HG03521 (cell line): ENCODE data around the gene LIN37.
"Not testable (repeated sequence)": the region's sequence is repeated elsewhere in the genome, so short reads cannot be mapped to it uniquely, and the experiment has no call there.

Experiments
- ATAC-seq: cut with Tn5 transposase; IDR thresholded peaks from one replicate; pipeline ENCODE4 v1.9.1; 2021; ENCODE audit warnings: mild to moderate bottlenecking, moderate library complexity; ENCODE audit not compliant: unreplicated experiment

Gene LIN37

DNA sequence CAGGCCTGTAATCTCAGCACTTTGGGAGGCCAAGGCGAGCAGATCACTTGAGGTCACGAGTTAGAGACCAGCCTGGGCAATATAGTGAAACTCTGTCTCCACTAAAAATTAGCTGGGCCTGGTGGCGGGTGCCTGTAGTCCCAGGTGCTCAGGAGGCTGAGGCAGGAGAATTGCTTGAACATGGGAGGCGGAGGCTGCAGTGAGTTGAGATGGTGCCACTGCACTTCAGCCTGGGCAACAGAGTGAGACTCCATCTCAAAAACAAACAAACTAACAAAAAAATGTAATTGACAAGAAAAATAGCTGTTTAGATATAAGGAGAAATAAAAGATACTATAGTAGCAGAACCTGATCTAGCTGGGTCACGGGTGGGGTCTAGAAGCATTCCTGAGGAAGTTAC is 24.0 kb downstream of the LIN37 start:
- ATAC-seq: not testable (repeated sequence)

DNA sequence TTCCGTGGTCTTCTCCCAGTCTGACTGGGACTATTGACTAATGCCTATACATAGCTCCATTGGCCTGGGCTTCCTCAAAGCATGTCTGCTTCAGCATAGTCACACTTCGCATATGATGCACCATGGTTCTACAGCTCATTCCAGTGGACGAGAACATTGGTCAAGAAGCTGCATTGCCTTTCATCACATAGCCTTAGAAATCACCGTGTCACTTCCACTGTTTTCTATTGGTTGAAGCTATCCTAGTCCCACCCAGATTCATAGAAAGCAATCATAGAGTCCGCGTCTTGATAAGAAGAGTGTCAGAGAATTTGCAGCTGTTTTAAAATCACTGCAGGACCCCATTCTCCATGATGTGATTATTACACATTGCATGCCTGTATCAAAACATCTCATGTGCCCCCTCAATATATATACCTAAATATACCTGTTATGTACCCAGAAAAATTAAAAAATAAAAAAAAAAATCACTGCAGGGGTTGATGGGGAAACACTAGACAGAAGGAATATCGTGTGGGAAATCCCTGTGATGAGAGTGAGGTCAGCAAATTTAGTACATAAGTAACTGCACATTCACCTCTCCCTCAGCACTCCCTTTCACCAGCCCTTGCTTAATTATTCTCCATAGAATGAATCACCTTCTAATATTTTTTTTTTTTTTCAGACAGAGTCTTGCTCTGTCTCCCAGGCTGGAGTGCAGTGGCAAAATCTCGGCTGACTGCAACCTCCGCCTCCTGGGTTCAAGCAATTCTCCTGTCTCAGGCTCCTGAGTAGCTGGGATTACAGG is 24.8 kb downstream of the LIN37 start:
- no peak for ATAC-seq

DNA sequence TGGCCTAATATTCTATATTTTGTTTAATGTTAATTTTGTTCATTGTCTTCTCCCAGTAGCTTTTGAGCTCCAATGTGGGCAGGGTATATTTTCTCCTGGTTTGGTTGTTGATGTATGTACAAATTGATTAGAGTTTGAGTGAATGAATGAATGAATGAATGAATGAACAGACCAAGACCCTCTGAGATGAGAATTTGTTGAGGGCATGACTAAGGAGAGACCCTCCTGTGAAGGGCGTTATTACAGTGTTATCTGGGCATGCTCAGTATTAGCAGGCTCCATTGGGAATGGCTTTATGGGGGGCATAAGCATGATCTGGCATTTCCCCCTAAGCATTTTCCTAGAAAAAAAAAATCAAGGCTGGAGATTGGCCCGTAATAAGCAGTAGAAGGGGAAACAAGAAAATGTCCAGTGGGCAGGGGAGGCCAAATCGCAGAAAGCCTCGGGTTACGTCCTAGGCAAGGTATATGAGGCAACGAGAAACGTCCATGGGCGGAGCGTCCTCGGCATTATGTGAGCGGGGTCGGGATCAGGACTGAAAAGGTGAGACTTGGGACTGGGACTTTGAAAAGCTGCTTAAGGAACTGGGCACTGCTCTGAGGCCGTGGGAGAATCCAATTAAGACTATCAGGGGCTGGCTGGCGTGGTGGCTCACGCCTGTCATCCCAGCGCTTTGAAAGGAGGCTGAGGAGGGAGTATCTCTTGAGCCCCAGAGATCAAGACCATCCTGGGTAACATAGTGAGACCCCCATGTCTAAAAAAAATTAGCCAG is 26.1 kb downstream of the LIN37 start:
- no peak for ATAC-seq

DNA sequence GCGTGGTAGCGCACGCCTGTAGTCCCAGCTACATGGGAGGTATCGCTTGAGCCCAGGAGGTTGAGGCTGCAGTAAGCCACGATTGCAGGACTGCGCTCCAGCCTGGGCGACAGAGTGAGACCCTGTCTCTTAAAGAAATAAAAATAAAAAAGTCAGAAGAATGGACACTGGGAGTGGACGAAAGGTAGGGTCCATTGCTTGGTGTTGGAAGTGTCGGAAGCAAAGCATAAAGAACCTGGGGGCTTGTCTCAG is 26.6 kb downstream of the LIN37 start:
- no peak for ATAC-seq

GRCh38 chr19:35775298-35776101 is 27.1 kb downstream of the LIN37 start, which contains the start of gene ARHGAP33:
TSS of gene ARHGAP33 (plus strand) at chr19:35775564. CDS start at chr19:35775659, 95 bp downstream.
- peak; percentile 93 for ATAC-seq

- no peak for ATAC-seq
Observed at GRCh38 chr19:35776102-35776788, 27.9 kb downstream of the LIN37 start.

DNA sequence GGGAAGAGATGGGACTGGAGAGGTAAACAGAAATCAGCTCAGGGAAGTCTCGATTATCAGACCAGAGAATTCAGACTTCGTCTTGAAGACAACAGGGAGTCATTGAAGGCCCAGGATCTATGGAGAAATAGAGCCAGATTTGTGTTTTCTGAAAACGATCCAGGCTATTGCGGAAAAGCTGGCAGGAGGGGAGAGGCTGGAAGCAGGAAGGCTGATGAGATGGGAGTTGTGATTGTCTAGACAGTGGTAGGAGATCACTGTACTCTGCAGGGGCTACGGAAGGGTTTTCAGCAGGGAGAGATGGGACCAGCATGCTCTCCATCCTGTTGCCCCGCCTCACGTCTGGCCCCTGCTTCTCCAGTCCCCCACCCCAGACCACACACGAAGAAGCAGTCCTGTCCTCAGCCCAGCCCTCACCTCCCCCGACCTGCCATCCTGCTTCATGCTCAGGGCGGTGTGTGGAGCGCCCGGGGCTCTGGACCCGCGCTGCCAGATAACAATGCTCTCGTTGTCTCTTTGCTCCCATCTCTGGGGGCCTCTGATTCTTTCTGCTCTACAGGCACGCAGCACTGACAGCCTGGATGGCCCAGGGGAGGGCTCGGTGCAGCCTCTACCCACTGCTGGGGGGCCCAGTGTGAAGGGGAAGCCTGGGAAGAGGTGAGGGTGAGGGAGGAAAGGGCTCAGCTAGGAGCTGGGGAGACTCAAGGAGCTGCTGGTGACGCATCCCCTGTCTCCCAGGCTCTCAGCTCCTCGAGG is 28.9 kb downstream of the LIN37 start:
- ATAC-seq: no peak

DNA sequence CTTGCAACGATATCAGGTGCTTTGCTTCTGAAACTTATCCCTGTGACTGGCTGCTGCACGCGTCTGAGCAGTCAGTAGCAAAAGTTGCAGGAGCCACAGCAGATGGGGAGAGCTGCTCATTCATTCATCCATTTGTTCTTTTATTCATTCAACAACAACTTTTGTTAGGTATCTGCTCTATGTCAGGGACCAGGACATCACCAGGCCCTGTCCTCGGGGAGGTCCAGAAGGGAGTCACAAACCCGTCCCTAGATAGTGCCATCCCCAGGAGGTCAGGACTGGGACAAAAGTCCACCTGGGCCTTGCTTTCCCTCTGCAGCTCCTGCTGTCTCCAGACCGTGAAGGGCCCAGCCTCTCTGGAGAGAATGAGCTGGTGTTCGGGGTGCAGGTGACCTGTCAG is 29.6 kb downstream of the LIN37 start:
- ATAC-seq: no peak

DNA sequence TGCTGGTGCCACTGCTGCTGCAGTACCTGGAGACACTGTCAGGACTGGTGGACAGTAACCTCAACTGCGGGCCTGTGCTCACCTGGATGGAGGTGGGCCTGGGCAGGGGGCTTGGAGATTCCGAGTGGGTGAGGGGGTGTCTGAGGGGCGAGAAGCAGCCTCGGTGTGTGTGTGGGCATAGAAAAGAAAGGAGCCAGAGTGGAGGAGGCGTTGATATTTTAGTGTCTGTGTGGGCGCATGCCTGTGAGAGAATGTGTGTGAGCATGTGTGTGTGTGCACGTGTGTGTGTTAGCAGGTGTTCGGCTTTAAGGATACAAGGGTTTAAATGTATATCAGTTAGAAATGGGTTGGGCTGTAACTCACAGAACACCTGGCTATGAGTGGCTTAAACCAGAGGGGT is 30.7 kb downstream of the LIN37 start:
- ATAC-seq: no peak

DNA sequence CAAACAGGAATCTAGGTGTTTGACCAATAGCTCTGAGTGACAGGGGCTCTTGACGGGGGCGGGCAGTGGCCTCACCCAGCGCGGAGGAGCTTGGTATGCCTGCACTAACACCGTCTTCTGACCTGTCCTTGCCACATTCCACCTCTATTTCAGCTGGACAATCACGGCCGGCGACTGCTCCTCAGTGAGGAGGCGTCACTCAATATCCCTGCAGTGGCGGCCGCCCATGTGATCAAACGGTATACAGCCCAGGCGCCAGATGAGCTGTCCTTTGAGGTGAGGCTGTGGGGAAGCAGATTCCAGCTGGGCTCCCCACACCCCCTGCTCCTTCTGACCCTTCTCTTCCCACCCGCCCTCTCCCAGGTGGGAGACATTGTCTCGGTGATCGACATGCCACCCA is 31.7 kb downstream of the LIN37 start:
- no peak for ATAC-seq

DNA sequence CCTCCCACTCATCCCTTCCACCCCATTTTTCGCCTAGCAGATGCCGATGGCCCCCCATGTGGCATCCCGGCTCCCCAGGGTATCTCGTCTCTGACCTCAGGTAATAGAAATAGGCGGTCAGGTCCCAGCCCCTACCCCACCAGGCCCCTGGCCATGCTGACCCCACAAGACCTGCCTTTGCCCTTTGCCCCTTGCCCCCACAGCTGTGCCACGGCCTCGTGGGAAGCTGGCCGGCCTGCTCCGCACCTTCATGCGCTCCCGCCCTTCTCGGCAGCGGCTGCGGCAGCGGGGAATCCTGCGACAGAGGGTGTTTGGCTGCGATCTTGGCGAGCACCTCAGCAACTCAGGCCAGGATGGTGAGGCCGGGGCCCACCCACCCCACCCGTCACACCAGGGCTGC is 32.3 kb downstream of the LIN37 start:
- ATAC-seq: no peak

- no peak for ATAC-seq
Observed at GRCh38 chr19:35781650-35782049, 33.3 kb downstream of the LIN37 start.

- no peak for ATAC-seq
Observed at GRCh38 chr19:35782589-35782988, 34.2 kb downstream of the LIN37 start.

DNA sequence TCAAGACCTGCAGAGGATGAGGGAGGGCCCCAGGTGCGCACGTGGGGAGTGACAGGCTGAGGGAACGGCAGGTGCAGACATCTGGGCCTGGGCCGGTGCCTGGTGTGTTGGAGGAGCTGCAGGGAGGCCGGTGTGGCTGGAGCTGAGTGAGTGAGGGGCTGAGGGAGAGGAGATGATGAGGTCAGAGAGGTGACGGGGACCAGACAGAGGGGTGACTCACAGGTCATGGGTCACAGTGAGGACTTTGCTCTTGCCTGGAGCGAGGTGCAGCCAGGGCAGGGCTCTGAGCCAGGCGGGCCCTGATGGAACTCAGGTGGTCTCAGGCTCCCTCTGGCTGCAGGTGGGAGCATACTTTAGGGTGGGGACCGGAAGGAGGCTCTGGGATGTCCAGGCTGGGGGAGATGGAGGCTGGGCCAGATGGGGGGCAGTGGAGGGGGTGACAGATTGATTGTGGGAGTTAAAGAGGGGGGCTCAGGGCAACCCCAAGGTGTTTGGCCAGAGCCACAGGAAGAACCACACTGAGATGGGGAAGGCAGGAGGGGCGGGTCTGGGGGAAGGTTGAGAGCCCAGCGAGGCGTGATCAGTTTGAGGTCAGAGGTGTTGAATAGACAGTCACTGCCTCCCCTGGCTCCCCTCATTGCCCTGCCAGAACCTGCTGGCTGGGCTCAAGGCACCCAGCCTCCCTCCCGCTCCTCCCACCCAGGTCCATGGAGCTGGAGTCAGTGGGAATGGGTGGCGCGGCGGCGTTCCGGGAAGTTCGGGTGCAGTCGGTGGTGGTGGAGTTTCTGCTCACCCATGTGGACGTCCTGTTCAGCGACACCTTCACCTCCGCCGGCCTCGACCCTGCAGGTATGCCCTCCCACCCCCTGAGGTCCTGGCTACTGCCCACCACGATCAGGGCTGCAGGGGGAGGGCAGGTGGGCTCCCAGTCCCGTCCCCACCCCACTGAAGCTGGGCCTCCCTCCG is 35.4 kb downstream of the LIN37 start:
- ATAC-seq: no peak

DNA sequence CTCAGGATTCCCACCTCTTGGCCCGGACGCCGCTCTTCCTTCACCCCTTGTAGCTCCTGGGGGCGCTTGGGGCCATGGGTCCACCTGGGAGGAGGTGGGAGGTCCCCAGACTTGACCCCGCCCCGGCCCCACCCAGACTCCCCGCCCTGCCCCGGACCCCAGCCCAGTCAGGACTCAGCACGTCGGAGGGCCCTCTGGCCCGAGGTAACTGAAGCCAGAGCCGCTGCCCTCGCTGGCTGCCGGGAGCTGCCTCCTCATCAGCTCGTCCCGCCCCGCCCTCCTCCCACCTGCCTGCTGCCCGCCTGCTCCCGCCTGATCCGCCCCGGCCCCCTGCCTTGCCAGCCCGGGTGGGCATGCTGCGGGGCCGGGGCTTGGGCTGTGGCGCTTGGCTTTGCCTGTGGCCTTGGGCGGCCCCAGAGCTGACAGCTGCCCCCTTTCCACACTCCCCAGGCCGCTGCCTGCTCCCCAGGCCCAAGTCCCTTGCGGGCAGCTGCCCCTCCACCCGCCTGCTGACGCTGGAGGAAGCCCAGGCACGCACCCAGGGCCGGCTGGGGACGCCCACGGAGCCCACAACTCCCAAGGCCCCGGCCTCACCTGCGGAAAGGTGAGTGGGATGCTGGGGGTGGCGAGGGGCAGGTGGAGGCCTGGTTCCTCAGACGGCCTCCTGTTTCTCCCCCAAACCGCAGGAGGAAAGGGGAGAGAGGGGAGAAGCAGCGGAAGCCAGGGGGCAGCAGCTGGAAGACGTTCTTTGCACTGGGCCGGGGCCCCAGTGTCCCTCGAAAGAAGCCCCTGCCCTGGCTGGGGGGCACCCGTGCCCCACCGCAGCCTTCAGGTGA is 36.3 kb downstream of the LIN37 start:
- no peak for ATAC-seq

DNA sequence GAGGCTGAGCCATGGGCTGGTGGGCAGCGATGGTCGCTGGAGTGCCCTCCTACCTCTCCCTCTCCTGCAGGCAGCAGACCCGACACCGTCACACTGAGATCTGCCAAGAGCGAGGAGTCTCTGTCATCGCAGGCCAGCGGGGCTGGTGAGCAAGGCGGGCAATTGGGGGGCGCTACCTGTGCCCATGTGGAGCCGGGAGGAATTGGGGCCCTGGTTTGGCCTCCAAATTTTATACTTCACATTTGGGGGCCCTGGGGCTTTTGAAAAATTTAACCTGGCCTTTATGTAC is 36.9 kb downstream of the LIN37 start:
- ATAC-seq: no peak

- no peak for ATAC-seq
Observed at GRCh38 chr19:35786299-35787160, 38.2 kb downstream of the LIN37 start.
